SIG-M5 treated with dmso at 0.1 percent for 504 hours (cell line): Measurements from ENCODE around the gene ZNF316.

Experiments used
- DNase-seq: peaks from one replicate; lab custom pipeline; 2025; ENCODE audit not compliant: unreplicated experiment; lab: John Stamatoyannopoulos, UW

ZNF316 gene

DNA sequence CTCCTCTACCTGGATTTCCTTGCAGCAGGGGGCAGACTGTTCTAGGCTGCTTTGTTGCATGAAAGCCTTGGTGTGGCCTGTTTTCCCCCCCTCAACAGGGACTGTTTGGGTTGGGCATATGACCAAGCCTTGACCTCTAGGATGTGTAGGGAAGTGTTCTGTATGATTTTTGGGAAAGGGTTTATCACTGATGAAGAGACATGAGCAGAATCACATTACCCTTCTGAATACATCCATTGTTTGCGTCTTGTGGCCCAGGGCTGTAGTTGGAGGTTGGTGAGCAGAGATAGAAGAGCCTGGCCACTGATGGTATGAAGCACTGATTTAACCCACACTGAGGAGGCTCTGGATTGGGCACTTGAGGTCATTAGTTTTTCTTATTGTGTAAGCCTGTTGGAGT, 43.0 kb downstream of the ZNF316 start:
- no peak for DNase-seq

DNA sequence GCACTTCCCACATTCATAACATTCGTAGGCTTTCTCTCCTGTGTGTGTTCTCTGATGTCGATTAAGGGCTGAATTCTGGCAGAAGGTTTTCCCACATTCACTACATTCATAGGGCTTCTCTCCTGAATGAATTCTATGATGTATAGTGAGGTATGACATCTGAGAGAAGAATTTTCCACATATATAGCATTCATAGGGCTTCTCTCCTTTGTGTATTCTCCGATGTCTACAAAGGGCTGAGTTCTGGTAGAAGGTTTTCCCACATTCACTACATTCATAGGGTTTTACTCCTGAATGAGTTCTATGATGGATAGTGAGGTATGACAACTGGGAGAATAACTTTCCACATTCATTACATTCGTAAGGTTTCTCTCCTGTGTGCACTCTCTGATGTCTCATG, 54.0 kb downstream of the ZNF316 start:
- no peak for DNase-seq

GRCh38 chr7:6691609-6692106, 54.5 kb downstream of the ZNF316 start:
- DNase-seq = no peak

DNA sequence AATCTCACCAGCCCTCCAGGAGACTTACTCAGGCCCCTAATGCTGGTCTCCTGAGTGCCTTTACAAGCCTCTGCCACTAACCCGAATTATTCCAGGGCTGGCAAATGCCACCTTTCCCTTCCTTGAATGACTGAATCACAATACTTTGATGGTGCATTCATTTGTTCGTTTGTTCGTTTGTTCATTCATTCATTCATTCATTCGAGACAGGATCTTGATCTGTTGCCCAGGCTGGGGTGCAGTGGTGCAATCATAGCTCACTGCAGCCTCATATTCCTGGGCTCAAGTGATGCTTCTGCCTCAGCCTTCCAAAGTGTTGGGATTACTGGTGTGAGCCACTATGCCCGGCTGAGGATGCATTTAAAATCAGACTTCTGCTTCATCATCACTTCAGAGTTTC, 63.7 kb downstream of the ZNF316 start:
- DNase-seq = no peak

GRCh38 chr7:6701860-6702259, 64.7 kb downstream of the ZNF316 start:
- no peak for DNase-seq
